ENCODE results near the gene TUBG1. TPM values are rescaled to one million over a fixed set of nuclear protein-coding genes. Genes with fewer than 3 reads are reported as not detected.

Gene TUBG1
- polyA plus RNA-seq, 1 of the 3 experiments (the other 2 are of a cell fraction): 145 TPM

GRCh38 chr17:42574463-42574862, 35.0 kb upstream of the TUBG1 start:
- CTCF ChIA-PET: interaction anchor here (1.1 to 8.3 kb wide), 2 partner anchors 103 to 125 kb away, joined by 3 to 221 read pairs; partner anchors contain the start of genes CCR10 and PLEKHH3
- no peak for TF ChIP-seq NRF1 (IDR thresholded peaks at IDR 0.05; ENCODE audit: low read depth, low read length)
- no peak for TF ChIP-seq MXI1 (IDR thresholded peaks at IDR 0.05; ENCODE audit: low read depth, low read length)
- no peak for TF ChIP-seq YY1 (IDR thresholded peaks at IDR 0.05; ENCODE audit: low read depth)
- TF ChIP-seq FOXM1 (IDR thresholded peaks at IDR 0.05; ENCODE audit: low read depth): no peak
- no peak for TF ChIP-seq CTCF (IDR thresholded peaks at IDR 0.05)
- no peak for TF ChIP-seq POLR2AphosphoS5 (IDR thresholded peaks at IDR 0.05; ENCODE audit: low read depth, low read length)
- no peak for TF ChIP-seq MAX (IDR thresholded peaks at IDR 0.05; ENCODE audit: low read depth)
- TF ChIP-seq GATA2 (CRISPR knock-in tag; IDR thresholded peaks at IDR 0.05): no peak
- no peak for TF ChIP-seq FOXJ3 (CRISPR knock-in tag; IDR thresholded peaks at IDR 0.05)
- no peak for TF ChIP-seq PBX3 (IDR thresholded peaks at IDR 0.05)
- TF ChIP-seq ELF1 (IDR thresholded peaks at IDR 0.05): no peak
- TF ChIP-seq TEAD4 (IDR thresholded peaks at IDR 0.05; ENCODE audit: borderline replicate concordance, insufficient read depth): no peak
- TF ChIP-seq ZBTB33 (IDR thresholded peaks at IDR 0.05; ENCODE audit: borderline replicate concordance, low read depth): no peak
- no peak for TF ChIP-seq SMC3 (IDR thresholded peaks at IDR 0.05; ENCODE audit: low read depth, low read length)
- TF ChIP-seq RXRA (IDR thresholded peaks at IDR 0.05; ENCODE audit: borderline replicate concordance, low read depth): no peak
- no peak for TF ChIP-seq SIN3A (IDR thresholded peaks at IDR 0.05; ENCODE audit: borderline replicate concordance, low read depth, low read length)
- no peak for TF ChIP-seq FOSL2 (IDR thresholded peaks at IDR 0.05; ENCODE audit: borderline replicate concordance, low read depth)

More at GRCh38 chr17:42574463-42574862, 35.0 kb upstream of the TUBG1 start:
- no peaks in the 10 kb centered on the region for H3K9me2 ChIP-seq
- WGBS (ENCODE audit: low lambda C conversion rate): 77% methylated on average over 3 of the region's 3 CpGs
- no peak overlapping the region for H3K27ac ChIP-seq (ENCODE audit: low read depth in 2 of 2, low read length in 1 of 2)
- H2AFZ ChIP-seq (ENCODE audit: low read depth): no peak overlapping the region
- H3K4me2 ChIP-seq: no peak overlapping the region
- no peak overlapping the region for H3K9ac ChIP-seq
- H3F3A ChIP-seq (replicated peaks; ENCODE audit: insufficient read depth): peaks cover 57% of the 10 kb centered on the region
- H3K9me3 ChIP-seq: no peaks in the 10 kb centered on the region
- H3K4me1 ChIP-seq (ENCODE audit: control insufficient read depth in 1 of 2, insufficient read depth in 2 of 2, low read depth in 1 of 2, low read length in 1 of 2): peaks cover 7 to 8% of the 10 kb centered on the region in 2 experiments; a peak in 2 of 4 replicates
- POLR2A ChIA-PET: interaction anchor here (0.8 kb wide), 1 partner anchor 11 kb away, joined by 3 read pairs; no protein-coding TSS in a partner anchor
- peaks cover 41 to 50% of the 10 kb centered on the region in 2 experiments for H3K36me3 ChIP-seq (replicated peaks in 1 of 2; ENCODE audit: control insufficient read depth in 1 of 2, insufficient read depth in 2 of 2, low read length in 1 of 2)
- no peak for DNase-seq
- H3K79me2 ChIP-seq (ENCODE audit: insufficient read depth): peaks cover 71% of the 10 kb centered on the region
- H3K4me3 ChIP-seq (ENCODE audit: low read depth in 2 of 2, low read length in 1 of 2): no peak overlapping the region
- H3K27me3 ChIP-seq (ENCODE audit: insufficient read depth): no peaks in the 10 kb centered on the region
- no peaks in the 10 kb centered on the region for H4K20me1 ChIP-seq (ENCODE audit: insufficient read depth)

Data from SK-N-SH (cell line).